GM23338 (cell line): ENCODE results near the gene IGFBPL1. TPM values are rescaled to one million over a fixed set of nuclear protein-coding genes. Genes with fewer than 3 reads are reported as not detected.

ENCODE experiments used
- ATAC-seq: fragments of 200-7000 bp; cut with Tn5 transposase; 3 replicates; pipeline ENCODE4 v1.9.1; 2020
- DNase-seq: peaks from one replicate; pipeline ENCODE4 v3.0.0-alpha.2; 2015; ENCODE audit warnings: low spot score
- H2AFZ ChIP-seq: fragments of 200-600 bp; sonication (generic); 2 replicates; pipeline ENCODE4 v1.8.0; 2016; ENCODE audit warnings: antibody characterized with exemption, mild to moderate bottlenecking, moderate library complexity
- H3F3A ChIP-seq: fragments of 200-600 bp; sonication (generic); replicated peaks from 2 replicates; pipeline ENCODE4 v1.8.0; 2017; ENCODE audit warnings: antibody characterized with exemption, mixed run types, low read depth
- H3K27ac ChIP-seq: fragments of 200-600 bp; sonication (generic); 2 replicates; pipeline ENCODE4 v1.6.1; 2016; ENCODE audit warnings: low read depth
- H3K27me3 ChIP-seq: fragments of 200-600 bp; sonication (generic); 2 replicates; pipeline ENCODE4 v1.8.0; 2016; ENCODE audit warnings: mild to moderate bottlenecking, mixed run types, moderate library complexity; ENCODE audit not compliant: insufficient read depth
- H3K36me3 ChIP-seq: fragments of 200-600 bp; sonication (generic); 2 replicates; pipeline ENCODE4 v1.8.0; 2016; ENCODE audit warnings: mild to moderate bottlenecking; ENCODE audit not compliant: insufficient read depth
- H3K4me1 ChIP-seq: fragments of 200-600 bp; sonication (generic); 2 replicates; pipeline ENCODE4 v1.8.0; 2016; ENCODE audit warnings: mild to moderate bottlenecking, moderate library complexity; ENCODE audit not compliant: insufficient read depth
- H3K4me2 ChIP-seq: fragments of 200-600 bp; sonication (generic); 2 replicates; pipeline ENCODE4 v1.7.1; 2017; ENCODE audit warnings: mixed run types
- H3K4me3 ChIP-seq: fragments of 200-600 bp; sonication (generic); 2 replicates; pipeline ENCODE4 v1.6.1; 2016; ENCODE audit warnings: mixed run types
- H3K79me2 ChIP-seq: fragments of 200-600 bp; sonication (generic); replicated peaks from 2 replicates; pipeline ENCODE4 v1.8.0; 2017; ENCODE audit warnings: mild to moderate bottlenecking; ENCODE audit not compliant: insufficient read depth
- H3K9me2 ChIP-seq: fragments of 200-600 bp; sonication (generic); 2 replicates; pipeline ENCODE4 v1.8.0; 2017; ENCODE audit not compliant: insufficient read depth
- H4K20me1 ChIP-seq: fragments of 200-600 bp; sonication (generic); replicated peaks from 2 replicates; pipeline ENCODE4 v1.8.0; 2017; ENCODE audit warnings: mild to moderate bottlenecking; ENCODE audit not compliant: insufficient read depth
- H3K27ac Mint-ChIP-seq: 2 replicates; pipeline ENCODE4 v1.8.0; 2020; ENCODE audit warnings: inconsistent platforms, mild to moderate bottlenecking, moderate library complexity, mixed read lengths
- H3K27me3 Mint-ChIP-seq: 3 replicates; pipeline ENCODE4 v1.8.0; 2022; ENCODE audit warnings: low read depth, mild to moderate bottlenecking, moderate library complexity, mixed read lengths, inconsistent platforms; ENCODE audit not compliant: insufficient read depth, poor library complexity
- H3K36me3 Mint-ChIP-seq: 3 replicates; pipeline ENCODE4 v1.8.0; 2021; ENCODE audit warnings: low read depth, mild to moderate bottlenecking, inconsistent platforms, moderate library complexity, mixed read lengths
- H3K4me1 Mint-ChIP-seq: 3 replicates; pipeline ENCODE4 v1.8.0; 2020; ENCODE audit warnings: mild to moderate bottlenecking, inconsistent platforms, mixed read lengths
- H3K4me3 Mint-ChIP-seq: 3 replicates; pipeline ENCODE4 v1.8.0; 2021; ENCODE audit warnings: moderate library complexity, mild to moderate bottlenecking, inconsistent platforms, mixed read lengths
- H3K9me3 Mint-ChIP-seq: 3 replicates; pipeline ENCODE4 v1.8.0; 2020; ENCODE audit warnings: moderate library complexity, mild to moderate bottlenecking, inconsistent platforms, mixed read lengths
- CREB1 ChIP-seq: fragments of 250-450 bp; sonication (Bioruptor Pico); IDR thresholded peaks from 2 replicates; pipeline ENCODE4 v1.5.0; 2020; ENCODE audit warnings: low read depth, mild to moderate bottlenecking, moderate library complexity
- CTCF ChIP-seq, 2 experiments: fragments of 200-600 bp in 1 of 2; sonication (generic) in 1 of 2; conservative IDR thresholded peaks; 2 replicates each; pipeline versions ENCODE4 v1.5.1 to v1.6.1; 2016 to 2017; ENCODE audit warnings: antibody characterized with exemption in 2 of 2, low read depth in 2 of 2, mild to moderate bottlenecking in 2 of 2, moderate library complexity in 1 of 2
- ETS1 ChIP-seq: IDR thresholded peaks from 2 replicates; pipeline ENCODE4 v1.6.1; 2016; ENCODE audit warnings: antibody characterized with exemption
- EZH2 ChIP-seq: fragments of 200-600 bp; sonication (generic); IDR thresholded peaks from one replicate; pipeline ENCODE4 v1.8.0; 2017; ENCODE audit warnings: antibody characterized with exemption, mild to moderate bottlenecking, low read depth; ENCODE audit not compliant: unreplicated experiment
- EZH2phosphoT487 ChIP-seq: fragments of 200-600 bp; sonication (generic); IDR thresholded peaks from one replicate; pipeline ENCODE4 v1.8.1; 2018; ENCODE audit warnings: antibody characterized with exemption; ENCODE audit not compliant: unreplicated experiment
- JUNB ChIP-seq: IDR thresholded peaks from one replicate; pipeline ENCODE4 v1.6.1; 2016; ENCODE audit warnings: antibody characterized with exemption; ENCODE audit not compliant: unreplicated experiment
- NANOG ChIP-seq: IDR thresholded peaks from 2 replicates; pipeline ENCODE4 v1.6.1; 2016; ENCODE audit warnings: antibody characterized with exemption, borderline replicate concordance
- POLR2AphosphoS5 ChIP-seq: IDR thresholded peaks from 2 replicates; pipeline ENCODE4 v1.6.1; 2016; ENCODE audit warnings: antibody characterized with exemption, low read depth
- STAT1 ChIP-seq: IDR thresholded peaks from one replicate; pipeline ENCODE4 v1.6.1; 2016; ENCODE audit warnings: antibody characterized with exemption; ENCODE audit not compliant: unreplicated experiment
- ZNF114 ChIP-seq: fragments of 250-450 bp; sonication (Bioruptor Pico); IDR thresholded peaks from 2 replicates; pipeline ENCODE4 v1.5.0; 2020; ENCODE audit warnings: mild to moderate bottlenecking, moderate library complexity
- polyA plus RNA-seq: library from polyadenylated mRNA; unstranded; fragments of >200 nt; fragmentation: Nextera tagmentation; extraction: Ambion mirVana; gene quantifications from 2 replicates; pipeline ENCODE4 v1.2.1, GENCODE V29; 2016
- total RNA-seq: library from RNA; depleted of rRNA; stranded (reverse); fragments of >200 nt; shearing (Covaris generic); gene quantifications from 2 replicates; pipeline ENCODE4 v1.2.3, GENCODE V29; 2014
- TF ChIP-seq, protein P1 (sequence below): IDR thresholded peaks from one replicate; pipeline ENCODE4 v1.6.1; 2018; ENCODE audit warnings: antibody characterized with exemption; ENCODE audit not compliant: unreplicated experiment

Gene IGFBPL1
- total and polyA plus RNA-seq, 2 experiments from 2014 or later = 9.4 to 75.6 TPM

- no peaks in the 10 kb centered on the region for H4K20me1 ChIP-seq
- H2AFZ ChIP-seq = no peak overlapping the region
- no peak for ATAC-seq
- no peaks in the 10 kb centered on the region for H3K27me3 ChIP-seq
- no peaks in the 10 kb centered on the region for H3K9me2 ChIP-seq
- H3K4me1 ChIP-seq = no peaks in the 10 kb centered on the region
- H3K79me2 ChIP-seq = no peaks in the 10 kb centered on the region
- no peaks in the 10 kb centered on the region for H3F3A ChIP-seq
- H3K27ac ChIP-seq = no peak overlapping the region
- no peaks in the 10 kb centered on the region for H3K9me3 Mint-ChIP-seq
- no peak overlapping the region for H3K4me2 ChIP-seq
- peaks cover 2% of the 10 kb centered on the region for H3K27me3 Mint-ChIP-seq
- H3K27ac Mint-ChIP-seq = no peak overlapping the region
- peaks cover 6% of the 10 kb centered on the region; the same call in 2 of the 3 replicates for H3K36me3 Mint-ChIP-seq
- no peak overlapping the region for H3K4me3 ChIP-seq
- no peak overlapping the region for H3K4me3 Mint-ChIP-seq
- DNase-seq = no peak
- TF ChIP-seq EZH2phosphoT487 = no peak
- TF ChIP-seq ZNF114 (CRISPR knock-in tag) = no peak
- TF ChIP-seq JUNB = no peak
- peaks cover 5% of the 10 kb centered on the region for H3K4me1 Mint-ChIP-seq
- no peaks in the 10 kb centered on the region for H3K36me3 ChIP-seq
These were observed 15.5 kb downstream of the IGFBPL1 start for GRCh38 chr9:38408719-38409118.

DNA sequence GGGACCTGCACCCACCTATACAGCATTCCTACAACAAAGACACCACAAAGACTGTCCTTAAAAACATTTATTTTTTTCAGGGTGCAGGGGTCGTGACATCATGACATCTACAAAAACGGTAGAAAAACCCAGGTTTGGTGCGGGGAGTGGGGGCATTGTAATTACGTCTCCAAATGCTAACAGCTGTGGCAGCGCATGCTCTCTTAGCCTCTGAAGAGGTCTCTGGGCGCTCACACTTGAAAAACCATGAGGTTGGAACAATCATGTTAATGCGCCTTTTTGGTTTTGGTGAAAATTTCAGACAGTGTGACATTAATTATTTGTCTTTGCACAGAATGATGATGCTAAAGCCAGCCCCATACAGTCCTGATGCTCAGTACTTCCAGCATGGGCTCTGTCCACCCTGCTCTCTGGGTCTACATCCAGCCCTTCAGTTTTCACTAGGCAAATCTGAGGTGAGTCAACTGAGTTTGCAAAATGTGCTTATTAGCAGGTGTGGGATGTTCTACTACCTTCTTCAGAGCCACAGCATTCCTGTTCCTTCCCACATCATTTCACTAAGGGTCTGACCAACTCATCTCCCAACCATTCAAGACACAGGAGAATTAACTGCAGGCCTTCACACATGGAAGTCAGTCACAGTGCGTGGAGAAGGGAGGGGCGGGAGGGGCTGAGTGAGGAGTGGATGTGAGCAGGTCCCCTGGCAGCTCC lies 17.6 kb downstream of the IGFBPL1 start:
- no peaks in the 10 kb centered on the region for H3K27me3 ChIP-seq
- H2AFZ ChIP-seq = no peak overlapping the region
- no peak overlapping the region for H3K4me3 ChIP-seq
- H3K9me3 Mint-ChIP-seq = no peaks in the 10 kb centered on the region
- H3K4me1 ChIP-seq = no peaks in the 10 kb centered on the region
- H3K4me3 Mint-ChIP-seq = no peak overlapping the region
- H3K36me3 ChIP-seq = no peaks in the 10 kb centered on the region
- H4K20me1 ChIP-seq = no peaks in the 10 kb centered on the region
- H3K36me3 Mint-ChIP-seq = peaks cover 6% of the 10 kb centered on the region; the same call in 2 of the 3 replicates
- TF ChIP-seq ETS1 (no peak), JUNB (no peak), EZH2 (no peak), POLR2AphosphoS5 (no peak)
- H3K4me2 ChIP-seq = no peak overlapping the region
- no peak overlapping the region for H3K27ac ChIP-seq
- no peaks in the 10 kb centered on the region for H3K9me2 ChIP-seq
- no peak overlapping the region for H3K27ac Mint-ChIP-seq
- no peaks in the 10 kb centered on the region for H3F3A ChIP-seq
- ATAC-seq = no peak
- DNase-seq = no peak
- H3K79me2 ChIP-seq = no peaks in the 10 kb centered on the region
- peaks cover 7% of the 10 kb centered on the region for H3K27me3 Mint-ChIP-seq
- peaks cover 5% of the 10 kb centered on the region for H3K4me1 Mint-ChIP-seq

DNA sequence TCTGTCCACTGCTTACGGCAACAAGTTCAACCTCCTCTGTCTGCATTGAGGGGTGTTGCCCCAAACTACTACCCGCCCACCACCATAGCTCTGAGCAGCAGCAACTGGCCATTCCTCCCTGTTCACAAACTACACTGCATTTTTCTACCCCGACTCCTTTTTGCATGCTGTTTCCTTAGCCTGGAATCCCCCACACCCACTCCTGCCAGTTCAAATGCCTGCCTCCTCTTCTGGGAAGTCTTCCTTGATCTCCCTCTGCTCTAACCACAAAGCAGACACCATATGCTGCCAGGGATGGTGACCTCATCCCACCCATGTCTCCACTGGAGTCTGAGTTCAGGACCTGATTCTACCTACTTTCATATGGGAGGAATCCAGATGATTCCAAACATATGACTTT lies 18.5 kb downstream of the IGFBPL1 start:
- Histone ChIP-seq H3K79me2 (no peaks in the 10 kb centered on the region), H2AFZ (no peak overlapping the region), H3K36me3 (no peaks in the 10 kb centered on the region), H3K4me2 (no peak overlapping the region), H3K27me3 (no peaks in the 10 kb centered on the region), H4K20me1 (no peaks in the 10 kb centered on the region), H3F3A (no peaks in the 10 kb centered on the region), H3K4me1 (no peaks in the 10 kb centered on the region), H3K4me3 (no peak overlapping the region), H3K27ac (no peak overlapping the region), H3K9me2 (no peaks in the 10 kb centered on the region)
- H3K27me3 Mint-ChIP-seq = peaks cover 7% of the 10 kb centered on the region
- no peak for DNase-seq
- H3K4me3 Mint-ChIP-seq = no peak overlapping the region
- peaks cover 9% of the 10 kb centered on the region for H3K4me1 Mint-ChIP-seq
- no peaks in the 10 kb centered on the region for H3K9me3 Mint-ChIP-seq
- peaks cover 2% of the 10 kb centered on the region; the same call in 1 of the 3 replicates for H3K36me3 Mint-ChIP-seq
- H3K27ac Mint-ChIP-seq = no peak overlapping the region
- ATAC-seq = no peak
- no peak for TF ChIP-seq JUNB
- TF ChIP-seq CTCF (conservative IDR thresholded peaks at IDR 0.05; ENCODE audit: low read depth in 2 of 2) = no peak
- no peak for TF ChIP-seq NANOG
- TF ChIP-seq STAT1 = no peak
- no peak for TF ChIP-seq CREB1 (CRISPR knock-in tag)
- TF ChIP-seq ETS1 = no peak
- TF ChIP-seq EZH2phosphoT487 = no peak
- no peak for TF ChIP-seq ZNF114 (CRISPR knock-in tag)
- no peak for TF ChIP-seq EZH2
- TF ChIP-seq POLR2AphosphoS5 = no peak
- TF ChIP-seq, protein P1, sequence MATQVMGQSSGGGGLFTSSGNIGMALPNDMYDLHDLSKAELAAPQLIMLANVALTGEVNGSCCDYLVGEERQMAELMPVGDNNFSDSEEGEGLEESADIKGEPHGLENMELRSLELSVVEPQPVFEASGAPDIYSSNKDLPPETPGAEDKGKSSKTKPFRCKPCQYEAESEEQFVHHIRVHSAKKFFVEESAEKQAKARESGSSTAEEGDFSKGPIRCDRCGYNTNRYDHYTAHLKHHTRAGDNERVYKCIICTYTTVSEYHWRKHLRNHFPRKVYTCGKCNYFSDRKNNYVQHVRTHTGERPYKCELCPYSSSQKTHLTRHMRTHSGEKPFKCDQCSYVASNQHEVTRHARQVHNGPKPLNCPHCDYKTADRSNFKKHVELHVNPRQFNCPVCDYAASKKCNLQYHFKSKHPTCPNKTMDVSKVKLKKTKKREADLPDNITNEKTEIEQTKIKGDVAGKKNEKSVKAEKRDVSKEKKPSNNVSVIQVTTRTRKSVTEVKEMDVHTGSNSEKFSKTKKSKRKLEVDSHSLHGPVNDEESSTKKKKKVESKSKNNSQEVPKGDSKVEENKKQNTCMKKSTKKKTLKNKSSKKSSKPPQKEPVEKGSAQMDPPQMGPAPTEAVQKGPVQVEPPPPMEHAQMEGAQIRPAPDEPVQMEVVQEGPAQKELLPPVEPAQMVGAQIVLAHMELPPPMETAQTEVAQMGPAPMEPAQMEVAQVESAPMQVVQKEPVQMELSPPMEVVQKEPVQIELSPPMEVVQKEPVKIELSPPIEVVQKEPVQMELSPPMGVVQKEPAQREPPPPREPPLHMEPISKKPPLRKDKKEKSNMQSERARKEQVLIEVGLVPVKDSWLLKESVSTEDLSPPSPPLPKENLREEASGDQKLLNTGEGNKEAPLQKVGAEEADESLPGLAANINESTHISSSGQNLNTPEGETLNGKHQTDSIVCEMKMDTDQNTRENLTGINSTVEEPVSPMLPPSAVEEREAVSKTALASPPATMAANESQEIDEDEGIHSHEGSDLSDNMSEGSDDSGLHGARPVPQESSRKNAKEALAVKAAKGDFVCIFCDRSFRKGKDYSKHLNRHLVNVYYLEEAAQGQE = no peak
